Activated naive CD4-positive, alpha-beta T cell treated with anti-CD3 and anti-CD28 coated beads, Interleukin-2, amount 50 U/mL, for 24 hours (primary cell): ENCODE measurements around the gene CNKSR2.

Experiments
- H3K27ac Mint-ChIP-seq: one replicate; pipeline ENCODE4 v1.8.0; 2021; ENCODE audit warnings: mild to moderate bottlenecking, mixed read lengths
- H3K27me3 Mint-ChIP-seq: one replicate; pipeline ENCODE4 v1.8.0; 2021; ENCODE audit warnings: mixed read lengths
- H3K36me3 Mint-ChIP-seq: one replicate; pipeline ENCODE4 v1.8.0; 2021; ENCODE audit warnings: mixed read lengths
- H3K4me1 Mint-ChIP-seq: one replicate; pipeline ENCODE4 v1.8.0; 2021; ENCODE audit warnings: mixed read lengths
- H3K4me3 Mint-ChIP-seq: one replicate; pipeline ENCODE4 v1.8.0; 2021; ENCODE audit warnings: mild to moderate bottlenecking, mixed read lengths
- H3K9me3 Mint-ChIP-seq: one replicate; pipeline ENCODE4 v1.8.0; 2021; ENCODE audit warnings: mixed read lengths

CNKSR2 gene

GRCh38 chrX:21666252-21666651 lies 292.0 kb downstream of the CNKSR2 start:
- H3K27ac Mint-ChIP-seq: no peak overlapping the region
- no peaks in the 10 kb centered on the region for H3K36me3 Mint-ChIP-seq
- no peaks in the 10 kb centered on the region for H3K4me1 Mint-ChIP-seq
- H3K9me3 Mint-ChIP-seq: no peaks in the 10 kb centered on the region
- H3K4me3 Mint-ChIP-seq: no peak overlapping the region
- H3K27me3 Mint-ChIP-seq: peaks cover 4% of the 10 kb centered on the region

GRCh38 chrX:21666679-21667078 lies 292.5 kb downstream of the CNKSR2 start:
- no peak overlapping the region for H3K4me3 Mint-ChIP-seq
- no peaks in the 10 kb centered on the region for H3K4me1 Mint-ChIP-seq
- H3K27me3 Mint-ChIP-seq: peaks cover 4% of the 10 kb centered on the region
- H3K36me3 Mint-ChIP-seq: no peaks in the 10 kb centered on the region
- H3K9me3 Mint-ChIP-seq: no peaks in the 10 kb centered on the region
- H3K27ac Mint-ChIP-seq: no peak overlapping the region

- Mint-ChIP-seq H3K9me3 (no peaks in the 10 kb centered on the region), H3K4me3 (no peak overlapping the region)
These were observed 300.4 kb downstream of the CNKSR2 start for GRCh38 chrX:21674430-21675186.

GRCh38 chrX:21675931-21676330 lies 301.7 kb downstream of the CNKSR2 start:
- no peak overlapping the region for H3K27ac Mint-ChIP-seq

More at GRCh38 chrX:21674430-21675186, 300.4 kb downstream of the CNKSR2 start:
- Mint-ChIP-seq H3K27ac (peak overlapping the region; percentile 62), H3K36me3 (no peaks in the 10 kb centered on the region), H3K27me3 (peaks cover 3% of the 10 kb centered on the region), H3K4me1 (no peaks in the 10 kb centered on the region)

GRCh38 chrX:21678048-21678612 lies 303.9 kb downstream of the CNKSR2 start:
- H3K27ac Mint-ChIP-seq: no peak overlapping the region
- no peak overlapping the region for H3K4me3 Mint-ChIP-seq
- no peaks in the 10 kb centered on the region for H3K9me3 Mint-ChIP-seq
- H3K36me3 Mint-ChIP-seq: no peaks in the 10 kb centered on the region
- peaks cover 1% of the 10 kb centered on the region for H3K27me3 Mint-ChIP-seq
- no peaks in the 10 kb centered on the region for H3K4me1 Mint-ChIP-seq

More at GRCh38 chrX:21675931-21676330, 301.7 kb downstream of the CNKSR2 start:
- Mint-ChIP-seq H3K36me3 (no peaks in the 10 kb centered on the region), H3K4me3 (no peak overlapping the region), H3K4me1 (no peaks in the 10 kb centered on the region), H3K9me3 (no peaks in the 10 kb centered on the region), H3K27me3 (peaks cover 3% of the 10 kb centered on the region)

GRCh38 chrX:21683941-21684340 lies 309.7 kb downstream of the CNKSR2 start:
- Mint-ChIP-seq H3K4me3 (no peak overlapping the region), H3K27ac (no peak overlapping the region), H3K27me3 (no peaks in the 10 kb centered on the region), H3K4me1 (no peaks in the 10 kb centered on the region), H3K9me3 (no peaks in the 10 kb centered on the region), H3K36me3 (no peaks in the 10 kb centered on the region)

GRCh38 chrX:21691512-21692018 lies 317.3 kb downstream of the CNKSR2 start:
- no peaks in the 10 kb centered on the region for H3K9me3 Mint-ChIP-seq
- H3K4me3 Mint-ChIP-seq: no peak overlapping the region
- H3K27ac Mint-ChIP-seq: no peak overlapping the region
- H3K4me1 Mint-ChIP-seq: no peaks in the 10 kb centered on the region
- no peaks in the 10 kb centered on the region for H3K36me3 Mint-ChIP-seq
- no peaks in the 10 kb centered on the region for H3K27me3 Mint-ChIP-seq

- Mint-ChIP-seq H3K36me3 (no peaks in the 10 kb centered on the region), H3K4me3 (no peak overlapping the region), H3K27me3 (no peaks in the 10 kb centered on the region), H3K9me3 (no peaks in the 10 kb centered on the region), H3K4me1 (no peaks in the 10 kb centered on the region), H3K27ac (no peak overlapping the region)
These were observed 324.1 kb downstream of the CNKSR2 start for GRCh38 chrX:21698272-21698671.

- Mint-ChIP-seq H3K4me3 (no peak overlapping the region), H3K9me3 (no peaks in the 10 kb centered on the region), H3K27me3 (no peaks in the 10 kb centered on the region), H3K27ac (no peak overlapping the region), H3K4me1 (no peaks in the 10 kb centered on the region), H3K36me3 (no peaks in the 10 kb centered on the region)
These were observed 324.9 kb downstream of the CNKSR2 start for GRCh38 chrX:21699136-21699535.

- H3K27ac Mint-ChIP-seq: no peak overlapping the region
- no peaks in the 10 kb centered on the region for H3K9me3 Mint-ChIP-seq
- H3K36me3 Mint-ChIP-seq: no peaks in the 10 kb centered on the region
- no peaks in the 10 kb centered on the region for H3K27me3 Mint-ChIP-seq
- H3K4me1 Mint-ChIP-seq: no peaks in the 10 kb centered on the region
- no peak overlapping the region for H3K4me3 Mint-ChIP-seq
These were observed 326.1 kb downstream of the CNKSR2 start for GRCh38 chrX:21700275-21700674.

- no peak overlapping the region for H3K4me3 Mint-ChIP-seq
- H3K4me1 Mint-ChIP-seq: no peaks in the 10 kb centered on the region
- H3K27ac Mint-ChIP-seq: no peak overlapping the region
- H3K27me3 Mint-ChIP-seq: no peaks in the 10 kb centered on the region
- no peaks in the 10 kb centered on the region for H3K36me3 Mint-ChIP-seq
- no peaks in the 10 kb centered on the region for H3K9me3 Mint-ChIP-seq
These were observed 326.7 kb downstream of the CNKSR2 start for GRCh38 chrX:21700967-21701366.

- Mint-ChIP-seq H3K9me3 (no peaks in the 10 kb centered on the region), H3K36me3 (no peaks in the 10 kb centered on the region), H3K27me3 (no peaks in the 10 kb centered on the region)
These were observed 328.5 kb downstream of the CNKSR2 start for GRCh38 chrX:21702725-21703124.

More at GRCh38 chrX:21702725-21703124, 328.5 kb downstream of the CNKSR2 start:
- Mint-ChIP-seq H3K4me1 (no peaks in the 10 kb centered on the region), H3K4me3 (no peak overlapping the region), H3K27ac (no peak overlapping the region)
